ENCODE measurements around the gene SMPD4.
"Not testable (repeated sequence)": the region's sequence is repeated elsewhere in the genome, so short reads cannot be mapped to it uniquely, and the experiment has no call there.

The SMPD4 gene

DNA sequence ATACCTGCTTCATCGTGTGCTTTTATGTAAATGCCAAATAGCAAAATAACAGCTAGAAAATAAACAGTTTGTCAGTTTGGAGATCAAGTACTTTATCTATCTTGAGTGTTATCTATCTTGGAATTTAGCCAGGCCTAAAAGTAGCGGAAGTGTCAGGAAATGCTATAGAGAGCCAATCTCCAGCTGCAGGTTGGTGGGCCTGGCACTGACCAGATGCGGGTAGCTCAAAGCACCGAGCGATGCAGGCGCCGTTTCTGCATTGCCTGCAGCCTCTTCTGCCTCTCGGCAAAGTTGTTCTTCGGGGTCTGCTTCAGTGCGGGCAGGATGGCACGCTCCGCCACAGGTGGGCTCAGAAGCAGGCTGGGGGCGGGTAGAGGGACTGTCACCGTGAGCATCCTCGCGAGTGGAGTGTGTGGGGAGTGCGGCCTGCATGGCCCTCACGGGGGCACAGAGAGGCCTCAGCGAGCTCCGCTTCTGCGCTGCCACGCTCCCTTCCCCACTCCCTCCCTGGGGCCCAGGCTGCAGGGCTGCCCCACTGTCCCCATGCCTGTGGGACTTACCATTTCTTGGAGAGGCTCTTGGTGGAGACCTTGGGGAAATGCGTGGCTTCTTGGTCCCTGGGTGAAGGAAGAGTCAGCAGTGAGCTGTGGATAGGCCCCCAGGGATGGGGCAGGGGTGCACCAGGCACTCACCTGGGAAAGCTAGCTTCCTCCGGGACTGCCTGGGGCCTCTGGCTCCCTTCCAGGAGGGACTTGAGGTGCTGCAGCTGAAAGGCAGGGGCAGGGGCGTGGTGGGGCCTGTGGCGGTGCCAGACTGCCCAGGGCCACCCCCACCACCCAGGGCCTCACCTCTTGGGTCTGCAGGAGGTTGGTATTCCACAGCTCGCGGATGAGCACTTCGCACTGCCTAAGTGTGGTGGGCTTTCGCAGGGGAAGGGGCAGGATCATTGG is 41.8 kb downstream of the SMPD4 start:
- not testable (repeated sequence) for DNase-seq (ENCODE audit: low read depth)

- not testable (repeated sequence) for DNase-seq (ENCODE audit: low read depth)
Observed at GRCh38 chr2:130138841-130139251, 42.6 kb downstream of the SMPD4 start.

- DNase-seq (ENCODE audit: low read depth), result not testable (repeated sequence)
Observed at GRCh38 chr2:130138326-130138725, 43.1 kb downstream of the SMPD4 start.

GRCh38 chr2:130137118-130137517 is 44.3 kb downstream of the SMPD4 start:
- not testable (repeated sequence) for DNase-seq (ENCODE audit: low read depth)

- not testable (repeated sequence) for DNase-seq (ENCODE audit: low read depth)
Observed at GRCh38 chr2:130136546-130136945, 44.9 kb downstream of the SMPD4 start.

GRCh38 chr2:130135692-130136541 is 45.5 kb downstream of the SMPD4 start:
- DNase-seq (ENCODE audit: low read depth), result no peak

- DNase-seq (ENCODE audit: low read depth), result not testable (repeated sequence)
Observed at GRCh38 chr2:130129120-130129829, 52.1 kb downstream of the SMPD4 start, which contains the start of gene POTEF. POTEF (minus strand) TSS chr2:130129222; CDS start chr2:130120515, 8,707 bp downstream.

GRCh38 chr2:130128464-130128863 is 52.9 kb downstream of the SMPD4 start:
- DNase-seq (ENCODE audit: low read depth), result not testable (repeated sequence)

DNA sequence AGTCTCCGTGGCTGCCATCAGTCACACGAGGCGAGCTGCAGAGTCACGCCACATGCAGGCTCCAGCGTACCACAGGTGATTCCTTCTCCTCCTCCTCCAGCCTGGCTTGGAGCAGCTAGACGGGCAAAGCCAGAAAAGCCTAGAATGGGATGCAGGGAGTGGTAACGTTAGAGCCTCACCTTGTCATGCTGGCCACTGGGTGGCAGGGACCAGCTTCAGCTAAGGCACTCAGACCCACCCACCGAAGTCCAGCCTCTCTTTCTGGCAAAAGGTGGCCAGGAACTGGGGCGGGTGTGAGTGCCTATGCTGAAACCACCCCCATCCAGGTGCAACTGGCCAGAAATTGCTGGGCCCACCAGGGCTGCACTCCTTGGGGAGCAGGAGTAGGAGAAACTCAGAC is 53.7 kb downstream of the SMPD4 start:
- DNase-seq (ENCODE audit: low read depth), result not testable (repeated sequence)

DNA sequence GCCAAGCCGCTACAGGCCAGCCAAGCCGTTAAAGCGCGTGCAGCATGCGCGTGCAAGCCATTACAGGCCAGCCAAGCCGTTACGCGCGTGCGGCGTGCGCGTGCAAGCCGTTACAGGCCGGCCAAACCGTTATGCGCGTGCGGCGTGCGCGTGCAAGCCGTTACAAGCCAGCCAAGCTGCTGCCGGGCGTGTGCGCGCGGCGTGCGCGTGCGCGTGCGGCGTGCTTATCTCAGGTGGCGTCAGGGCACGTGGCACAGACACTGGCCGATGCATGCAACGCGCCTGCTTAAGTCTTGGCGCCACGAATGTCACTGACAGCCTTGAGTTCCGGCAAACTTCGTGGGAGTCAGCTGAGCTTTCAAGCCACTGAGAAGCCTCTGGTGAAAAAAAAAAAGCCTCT is 60.5 kb downstream of the SMPD4 start:
- DNase-seq (ENCODE audit: low read depth), result not testable (repeated sequence)

GRCh38 chr2:130102597-130103363 is 78.6 kb downstream of the SMPD4 start:
- DNase-seq (ENCODE audit: low read depth), result not testable (repeated sequence)
